HepG2 (cell line): ENCODE data around the gene DCAF15. TPM values are rescaled to one million over a fixed set of nuclear protein-coding genes. Genes with fewer than 3 reads are reported as not detected.

Experiments used
- ARNTL ChIP-seq: sonication (generic); formaldehyde crosslinking; IDR thresholded peaks from 2 replicates; pipeline ENCODE4 v1.4.0; 2020; ENCODE audit warnings: mild to moderate bottlenecking, missing genetic modification reagents
- CHD2 ChIP-seq: IDR thresholded peaks from 2 replicates; pipeline ENCODE4 v1.6.1; 2011; ENCODE audit warnings: low read depth, low read length, improper control_type of control experiment
- DMTF1 ChIP-seq: sonication (generic); formaldehyde crosslinking; IDR thresholded peaks from 2 replicates; pipeline ENCODE4 v1.4.0; 2020; ENCODE audit warnings: mild to moderate bottlenecking, missing genetic modification reagents
- ETS1 ChIP-seq: sonication (generic); formaldehyde crosslinking; IDR thresholded peaks from 2 replicates; pipeline ENCODE4 v1.4.0; 2020; ENCODE audit warnings: missing genetic modification reagents
- FLYWCH1 ChIP-seq: sonication (generic); formaldehyde crosslinking; IDR thresholded peaks from 2 replicates; pipeline ENCODE4 v1.8.1; 2023; ENCODE audit warnings: mild to moderate bottlenecking, missing genetic modification reagents
- HBP1 ChIP-seq: IDR thresholded peaks from 2 replicates; pipeline ENCODE4 v1.6.1; 2016; ENCODE audit warnings: low read depth, control low read depth
- IRF2 ChIP-seq: IDR thresholded peaks from 2 replicates; pipeline ENCODE4 v1.6.1; 2018; ENCODE audit warnings: missing genetic modification reagents, missing compliant biosample characterization
- KAT7 ChIP-seq: IDR thresholded peaks from 2 replicates; pipeline ENCODE4 v1.6.1; 2018; ENCODE audit warnings: borderline replicate concordance, missing compliant biosample characterization
- MED13 ChIP-seq: sonication (generic); formaldehyde crosslinking; IDR thresholded peaks from 2 replicates; pipeline ENCODE4 v1.5.0; 2020; ENCODE audit warnings: missing genetic modification reagents
- YEATS4 ChIP-seq: sonication (generic); formaldehyde crosslinking; IDR thresholded peaks from 2 replicates; pipeline ENCODE4 v1.4.0; 2020; ENCODE audit warnings: missing genetic modification reagents, borderline replicate concordance
- YY1 ChIP-seq: IDR thresholded peaks from 2 replicates; pipeline ENCODE4 v1.6.1; 2011; ENCODE audit warnings: low read length, low read depth, moderate library complexity, mild to moderate bottlenecking; ENCODE audit not compliant: insufficient read depth, insufficient replicate concordance
- ZGPAT ChIP-seq: IDR thresholded peaks from 2 replicates; pipeline ENCODE4 v1.6.1; 2016; ENCODE audit warnings: mild to moderate bottlenecking
- ZNF136 ChIP-seq: sonication (generic); formaldehyde crosslinking; IDR thresholded peaks from 2 replicates; pipeline ENCODE4 v1.8.1; 2022; ENCODE audit warnings: low read depth, mild to moderate bottlenecking, moderate library complexity, missing genetic modification reagents
- ZNF274 ChIP-seq: sonication (generic); formaldehyde crosslinking; IDR thresholded peaks from 2 replicates; pipeline ENCODE4 v1.5.1; 2020; ENCODE audit warnings: mild to moderate bottlenecking, missing genetic modification reagents
- ZNF543 ChIP-seq: sonication (generic); formaldehyde crosslinking; IDR thresholded peaks from 2 replicates; pipeline ENCODE4 v1.4.0; 2020; ENCODE audit warnings: mild to moderate bottlenecking, missing genetic modification reagents
- ZNF574 ChIP-seq: sonication (generic); formaldehyde crosslinking; IDR thresholded peaks from 2 replicates; pipeline ENCODE4 v1.4.0; 2020; ENCODE audit warnings: missing genetic modification reagents
- ZNF770 ChIP-seq: sonication (generic); formaldehyde crosslinking; IDR thresholded peaks from 2 replicates; pipeline ENCODE4 v1.5.0; 2020; ENCODE audit warnings: mild to moderate bottlenecking, missing genetic modification reagents
- polyA plus RNA-seq, 8 experiments: library from polyadenylated mRNA; depleted of rRNA in 3 of 8; stranded (reverse) in 7 of 8; unstranded in 1 of 8; fragments of >200 nt; fragmentation: Illumina TruSeq in 4 of 8; extraction: Trizol in 4 of 8; gene quantifications; 2 replicates each; pipeline versions ENCODE4 v1.2.1 to v1.2.3, GENCODE V29; 2011 to 2016; ENCODE audit warnings: low read depth in 4 of 8, missing spikeins in 1 of 8, mixed read lengths in 1 of 8; ENCODE audit not compliant: insufficient read depth in 1 of 8
- total RNA-seq, 5 experiments: library from RNA; depleted of rRNA; stranded (reverse); fragments of >200 nt; fragmentation: Illumina TruSeq; extraction: Trizol; gene quantifications; 2 replicates each; pipeline ENCODE4 v1.2.3, GENCODE V29; 2016; ENCODE audit warnings: low read depth in 1 of 5

The DCAF15 gene
- total and polyA plus RNA-seq, 2 of the 13 experiments (the other 11 are each of a cell fraction or from before 2014, with no cell fraction given) = 13.6 to 14.0 TPM

- 0 out of 2 replicates have a peak, but pooled peaks have one; percentile 6 for TF ChIP-seq ZNF574 (CRISPR knock-in tag)
- TF ChIP-seq YY1 = peak; percentile 86
- no peak for TF ChIP-seq ZNF274 (CRISPR knock-in tag)
- 0 out of 2 replicates have a peak, but pooled peaks have one; percentile 11 for TF ChIP-seq ETS1 (CRISPR knock-in tag)
- TF ChIP-seq ZNF770 (CRISPR knock-in tag) = no peak
- TF ChIP-seq ZNF136 (CRISPR knock-in tag) = no peak
- no peak for TF ChIP-seq HBP1 (CRISPR knock-in tag)
- peak; percentile 58; the same call in 1 of the 2 replicates for TF ChIP-seq ZGPAT (CRISPR knock-in tag)
- TF ChIP-seq ARNTL (CRISPR knock-in tag) = 0 out of 2 replicates have a peak, but pooled peaks have one; percentile 14
- no peak for TF ChIP-seq IRF2 (CRISPR knock-in tag)
- TF ChIP-seq DMTF1 (CRISPR knock-in tag) = no peak
- TF ChIP-seq KAT7 (CRISPR knock-in tag) = 0 out of 2 replicates have a peak, but pooled peaks have one; percentile 23
- TF ChIP-seq FLYWCH1 (CRISPR knock-in tag) = no peak
- TF ChIP-seq ZNF543 (CRISPR knock-in tag) = 0 out of 2 replicates have a peak, but pooled peaks have one; percentile 15
- no peak for TF ChIP-seq MED13
- peak; percentile 15; the same call in 1 of the 2 replicates for TF ChIP-seq YEATS4 (CRISPR knock-in tag)
- TF ChIP-seq CHD2 = no peak
These were observed 53.2 kb downstream of the DCAF15 start (continued) for GRCh38 chr19:14005349-14006084.
